Skeletal muscle tissue (tissue), 4 donors: ENCODE results near the gene COL1A1. TPM values are rescaled to one million over a fixed set of nuclear protein-coding genes. Genes with fewer than 3 reads are reported as not detected.

Experiments
- H3K27ac ChIP-seq: one replicate; pipeline ENCODE4 v1.7.0; 2013; ENCODE audit warnings: mild to moderate bottlenecking, low read depth, low read length, inconsistent platforms
- H3K27me3 ChIP-seq, 3 donors: one replicate each; pipeline ENCODE4 v1.7.0; 2013; ENCODE audit warnings: low read length in 3 of 3; ENCODE audit not compliant: control insufficient read depth in 3 of 3, insufficient read depth in 3 of 3
- H3K36me3 ChIP-seq, 3 donors: one replicate each; pipeline ENCODE4 v1.7.0; 2013; ENCODE audit warnings: low read length in 3 of 3; ENCODE audit not compliant: control insufficient read depth in 3 of 3, insufficient read depth in 3 of 3
- H3K4me1 ChIP-seq, 3 donors: one replicate each; pipeline ENCODE4 v1.7.0; 2013; ENCODE audit warnings: low read length in 3 of 3, mild to moderate bottlenecking in 3 of 3; ENCODE audit not compliant: control insufficient read depth in 3 of 3, insufficient read depth in 3 of 3
- H3K4me3 ChIP-seq, 3 donors: one replicate each; pipeline ENCODE4 v1.7.0; 2013; ENCODE audit warnings: low read length in 3 of 3
- H3K9ac ChIP-seq, 3 donors: one replicate each; pipeline ENCODE4 v1.7.0; 2013; ENCODE audit warnings: low read length in 3 of 3, mild to moderate bottlenecking in 3 of 3, moderate library complexity in 2 of 3, low read depth in 1 of 3
- H3K9me3 ChIP-seq, 3 donors: one replicate each; pipeline ENCODE4 v1.7.0; 2013; ENCODE audit warnings: low read length in 3 of 3; ENCODE audit not compliant: control insufficient read depth in 3 of 3
- total RNA-seq: library from RNA; depleted of rRNA; stranded (reverse); fragments of >200 nt; gene quantifications from one replicate; pipeline ENCODE4 v1.2.3, GENCODE V29; 2014
- donor health status: Osteomylitis.

Gene COL1A1
- total RNA-seq, 1 donor from 2014 or later, result 3,450 TPM

GRCh38 chr17:50181591-50182560 lies 19.6 kb downstream of the COL1A1 start:
- H3K9ac ChIP-seq, result peak overlapping the region in 1 of 3 donors; percentile 50
- H3K36me3 ChIP-seq, result peaks cover 0 to 9% (median 2%) of the 10 kb centered on the region in 3 donors
- H3K9me3 ChIP-seq, result no peaks in the 10 kb centered on the region
- H3K27me3 ChIP-seq, result no peaks in the 10 kb centered on the region
- peaks cover 20 to 32% (median 26%) of the 10 kb centered on the region in 3 donors for H3K4me1 ChIP-seq
- H3K27ac ChIP-seq, result no peak overlapping the region
- no peak overlapping the region for H3K4me3 ChIP-seq

- Histone ChIP-seq H3K4me1 (peaks cover 25 to 34% (median 29%) of the 10 kb centered on the region in 3 donors), H3K9ac (no peak overlapping the region), H3K4me3 (no peak overlapping the region), H3K27me3 (no peaks in the 10 kb centered on the region), H3K27ac (no peak overlapping the region), H3K9me3 (no peaks in the 10 kb centered on the region), H3K36me3 (peaks cover 0 to 5% (median 2%) of the 10 kb centered on the region in 3 donors)
These were observed 20.3 kb downstream of the COL1A1 start for GRCh38 chr17:50181144-50181543.

DNA sequence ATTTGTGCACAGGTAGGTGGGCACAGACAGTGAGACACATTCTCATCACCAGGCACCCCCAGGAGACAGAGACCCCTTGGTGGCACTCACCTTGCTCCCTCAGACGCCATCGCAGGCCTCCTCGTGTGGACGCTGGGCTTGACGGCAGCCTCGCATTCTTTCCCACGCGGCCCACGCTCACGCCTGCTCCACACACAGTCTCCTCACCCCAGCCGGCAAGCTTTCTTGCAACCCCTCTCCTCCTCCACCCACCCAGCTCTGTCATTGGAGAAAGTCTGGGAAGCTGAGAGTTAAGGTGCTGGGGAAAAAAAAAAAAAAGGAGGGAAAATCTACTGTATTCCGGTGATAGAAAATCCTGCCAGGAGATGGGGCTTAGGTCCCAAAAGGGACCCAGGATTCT lies 20.8 kb downstream of the COL1A1 start:
- Histone ChIP-seq H3K9me3 (no peaks in the 10 kb centered on the region), H3K4me1 (peaks cover 29 to 39% (median 34%) of the 10 kb centered on the region in 3 donors), H3K27ac (no peak overlapping the region), H3K36me3 (peaks cover 3 to 6% (median 6%) of the 10 kb centered on the region in 3 donors), H3K9ac (no peak overlapping the region), H3K27me3 (no peaks in the 10 kb centered on the region), H3K4me3 (no peak overlapping the region)

DNA sequence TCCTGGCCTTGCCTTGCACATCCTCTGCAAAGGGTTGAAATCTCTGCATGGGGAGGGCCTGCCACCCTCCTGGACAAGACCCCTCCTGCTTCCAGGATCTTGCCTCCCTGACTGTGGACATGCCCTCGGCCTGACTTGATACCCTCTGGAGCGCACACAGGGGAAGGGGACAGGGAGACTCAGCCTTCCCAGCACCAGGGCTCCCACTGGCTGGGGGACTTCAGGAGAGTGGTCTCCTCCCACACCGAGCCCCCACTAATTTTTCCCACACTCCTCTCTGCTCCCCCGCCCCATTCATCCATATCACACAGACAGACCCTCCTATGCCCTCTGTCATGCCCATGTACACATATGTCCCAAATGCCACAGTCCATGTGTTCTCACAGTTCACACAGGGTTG lies 21.3 kb downstream of the COL1A1 start:
- Histone ChIP-seq H3K4me3 (no peak overlapping the region), H3K27me3 (no peaks in the 10 kb centered on the region), H3K9ac (no peak overlapping the region), H3K4me1 (peaks cover 29 to 44% (median 39%) of the 10 kb centered on the region in 3 donors), H3K27ac (no peak overlapping the region), H3K36me3 (peaks cover 8 to 11% (median 9%) of the 10 kb centered on the region in 3 donors), H3K9me3 (no peaks in the 10 kb centered on the region)

GRCh38 chr17:50177983-50178834 lies 23.2 kb downstream of the COL1A1 start:
- H3K9ac ChIP-seq, result peak overlapping the region; percentile 20 to 80 (median 40)
- peaks cover 36 to 50% (median 47%) of the 10 kb centered on the region in 3 donors for H3K4me1 ChIP-seq

DNA sequence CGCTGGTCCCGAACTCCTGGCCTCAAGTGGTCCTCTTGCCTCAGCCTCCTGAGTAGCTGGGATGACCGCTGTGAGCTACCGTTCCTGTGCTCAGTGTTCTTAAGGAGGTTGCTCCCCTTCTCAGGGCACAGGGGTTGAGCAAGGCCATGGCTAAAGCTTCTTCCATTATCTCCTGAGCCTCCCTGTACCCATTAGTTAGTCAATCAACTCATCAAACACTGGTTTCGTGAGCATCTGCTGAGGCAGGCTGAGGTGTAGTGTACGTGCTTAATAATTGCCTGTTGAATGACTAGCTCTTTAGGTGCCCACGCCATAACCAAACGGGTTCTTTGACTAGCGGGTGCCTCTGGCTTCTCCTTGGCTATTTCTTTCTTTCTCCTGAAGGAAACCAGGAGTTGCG lies 24.0 kb downstream of the COL1A1 start:
- Histone ChIP-seq H3K4me1 (peaks cover 39 to 54% (median 51%) of the 10 kb centered on the region in 3 donors), H3K27me3 (no peaks in the 10 kb centered on the region), H3K4me3 (peak overlapping the region; percentile 9 to 52 (median 45)), H3K9ac (peak overlapping the region; percentile 14 to 80 (median 40)), H3K27ac (peak overlapping the region; percentile 73), H3K36me3 (peaks cover 16 to 20% (median 17%) of the 10 kb centered on the region in 3 donors), H3K9me3 (no peaks in the 10 kb centered on the region)

More at GRCh38 chr17:50177983-50178834, 23.2 kb downstream of the COL1A1 start:
- Histone ChIP-seq H3K27me3 (no peaks in the 10 kb centered on the region), H3K4me3 (peak overlapping the region; percentile 9 to 52 (median 45)), H3K36me3 (peaks cover 15 to 18% (median 17%) of the 10 kb centered on the region in 3 donors), H3K27ac (peak overlapping the region; percentile 73), H3K9me3 (no peaks in the 10 kb centered on the region)

GRCh38 chr17:50176559-50177357 lies 24.7 kb downstream of the COL1A1 start:
- peak overlapping the region in 1 of 3 donors; percentile 9 for H3K4me3 ChIP-seq
- H3K36me3 ChIP-seq, result peaks cover 18 to 25% (median 21%) of the 10 kb centered on the region in 3 donors
- H3K4me1 ChIP-seq, result peaks cover 44 to 62% (median 58%) of the 10 kb centered on the region in 3 donors
- H3K27ac ChIP-seq, result peak overlapping the region; percentile 73
- no peaks in the 10 kb centered on the region for H3K9me3 ChIP-seq
- no peaks in the 10 kb centered on the region for H3K27me3 ChIP-seq
- peak overlapping the region; percentile 14 to 80 (median 40) for H3K9ac ChIP-seq

GRCh38 chr17:50175035-50175807 lies 26.2 kb downstream of the COL1A1 start:
- peak overlapping the region; percentile 36 for H3K27ac ChIP-seq
- H3K36me3 ChIP-seq, result peaks cover 24 to 36% (median 32%) of the 10 kb centered on the region in 3 donors
- H3K27me3 ChIP-seq, result no peaks in the 10 kb centered on the region
- peak overlapping the region in 2 of 3 donors; percentile 3 to 40 for H3K9ac ChIP-seq
- H3K9me3 ChIP-seq, result no peaks in the 10 kb centered on the region
- H3K4me1 ChIP-seq, result peaks cover 59 to 77% (median 69%) of the 10 kb centered on the region in 3 donors
- no peak overlapping the region for H3K4me3 ChIP-seq
